Stimulated activated naive CD8-positive, alpha-beta T cell treated with anti-CD3 and anti-CD28 coated beads, Interleukin-15, Interleukin-2, amounts not matched to agents 100 ng/mL and 50 ng/mL, for 24 hours (primary cell): ENCODE measurements around the gene SVIL.
"Not testable (repeated sequence)": the region's sequence is repeated elsewhere in the genome, so short reads cannot be mapped to it uniquely, and the experiment has no call there.

Experiments
- H3K27ac Mint-ChIP-seq: one replicate; pipeline ENCODE4 v1.8.0; 2021; ENCODE audit warnings: mild to moderate bottlenecking, mixed read lengths
- H3K27me3 Mint-ChIP-seq: one replicate; pipeline ENCODE4 v1.8.0; 2021; ENCODE audit warnings: mixed read lengths
- H3K36me3 Mint-ChIP-seq: one replicate; pipeline ENCODE4 v1.8.0; 2021; ENCODE audit warnings: low read depth, mixed read lengths
- H3K4me1 Mint-ChIP-seq: one replicate; pipeline ENCODE4 v1.8.0; 2021; ENCODE audit warnings: low read depth, mixed read lengths
- H3K4me3 Mint-ChIP-seq: one replicate; pipeline ENCODE4 v1.8.0; 2021; ENCODE audit warnings: mild to moderate bottlenecking, mixed read lengths
- H3K9me3 Mint-ChIP-seq: one replicate; pipeline ENCODE4 v1.8.0; 2021; ENCODE audit warnings: mixed read lengths

SVIL gene

GRCh38 chr10:29608062-29608461 is 26.7 kb downstream of the SVIL start:
- H3K4me3 Mint-ChIP-seq, result no peak overlapping the region
- H3K27me3 Mint-ChIP-seq, result no peaks in the 10 kb centered on the region
- peaks cover 3% of the 10 kb centered on the region for H3K36me3 Mint-ChIP-seq
- H3K4me1 Mint-ChIP-seq, result no peaks in the 10 kb centered on the region
- H3K27ac Mint-ChIP-seq, result no peak overlapping the region
- H3K9me3 Mint-ChIP-seq, result no peaks in the 10 kb centered on the region

GRCh38 chr10:29607576-29607975 is 27.2 kb downstream of the SVIL start:
- Mint-ChIP-seq H3K4me3 (no peak overlapping the region), H3K27ac (no peak overlapping the region), H3K4me1 (no peaks in the 10 kb centered on the region), H3K27me3 (no peaks in the 10 kb centered on the region), H3K36me3 (peaks cover 3% of the 10 kb centered on the region), H3K9me3 (no peaks in the 10 kb centered on the region)

- not testable (repeated sequence) for H3K27ac Mint-ChIP-seq
Observed at GRCh38 chr10:29606693-29607092, 28.1 kb downstream of the SVIL start.

GRCh38 chr10:29604291-29604825 is 30.4 kb downstream of the SVIL start:
- H3K9me3 Mint-ChIP-seq, result no peaks in the 10 kb centered on the region
- H3K27ac Mint-ChIP-seq, result no peak overlapping the region
- H3K27me3 Mint-ChIP-seq, result no peaks in the 10 kb centered on the region
- no peak overlapping the region for H3K4me3 Mint-ChIP-seq
- no peaks in the 10 kb centered on the region for H3K36me3 Mint-ChIP-seq
- peaks cover 8% of the 10 kb centered on the region for H3K4me1 Mint-ChIP-seq

More at GRCh38 chr10:29606693-29607092, 28.1 kb downstream of the SVIL start:
- not testable (repeated sequence) for H3K27me3 Mint-ChIP-seq, H3K4me3 Mint-ChIP-seq, H3K4me1 Mint-ChIP-seq, H3K9me3 Mint-ChIP-seq, H3K36me3 Mint-ChIP-seq

GRCh38 chr10:29603223-29603896 is 31.4 kb downstream of the SVIL start:
- Mint-ChIP-seq H3K9me3 (no peaks in the 10 kb centered on the region), H3K4me1 (peaks cover 8% of the 10 kb centered on the region), H3K4me3 (no peak overlapping the region), H3K27me3 (no peaks in the 10 kb centered on the region), H3K36me3 (no peaks in the 10 kb centered on the region), H3K27ac (no peak overlapping the region)

DNA sequence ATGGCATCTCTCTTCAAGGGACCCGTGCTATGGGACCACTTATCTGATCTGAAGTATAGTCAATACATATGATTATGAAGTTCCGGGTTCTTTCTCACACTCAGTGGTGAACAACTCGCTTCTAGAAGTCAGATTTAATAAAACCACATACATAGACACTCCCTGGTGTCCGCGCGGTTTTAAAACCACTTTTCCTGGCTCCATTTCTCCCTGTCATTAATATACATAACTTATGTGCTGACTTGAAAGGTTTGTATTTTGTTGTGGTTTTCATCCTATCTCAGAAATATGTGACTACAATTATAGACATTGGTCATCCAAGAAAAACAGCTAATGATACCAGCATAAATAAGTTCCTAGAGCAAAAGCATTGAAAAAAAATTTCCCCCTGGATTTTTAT is 34.0 kb downstream of the SVIL start:
- no peaks in the 10 kb centered on the region for H3K36me3 Mint-ChIP-seq
- no peaks in the 10 kb centered on the region for H3K9me3 Mint-ChIP-seq
- no peaks in the 10 kb centered on the region for H3K27me3 Mint-ChIP-seq
- no peak overlapping the region for H3K4me3 Mint-ChIP-seq
- H3K4me1 Mint-ChIP-seq, result peaks cover 8% of the 10 kb centered on the region
- no peak overlapping the region for H3K27ac Mint-ChIP-seq

DNA sequence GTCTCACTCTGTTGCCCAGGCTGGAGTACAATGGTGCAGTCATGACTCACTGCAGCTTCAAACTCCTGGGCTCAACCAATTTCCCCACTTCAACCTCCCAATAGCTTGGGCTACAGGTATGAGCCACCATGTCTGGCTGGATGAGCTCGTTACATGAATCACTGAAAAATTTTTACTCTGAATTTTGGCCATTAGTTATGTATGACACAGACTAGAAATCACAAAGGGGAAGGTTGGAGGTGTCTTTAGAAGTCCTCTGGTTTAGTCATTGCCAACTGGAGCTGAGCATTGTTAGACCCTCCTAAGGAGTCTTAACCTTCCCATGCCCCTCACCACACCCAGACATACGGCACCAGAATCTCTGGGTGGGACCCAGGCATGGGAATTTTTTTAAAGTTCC is 34.7 kb downstream of the SVIL start:
- H3K4me1 Mint-ChIP-seq, result peaks cover 8% of the 10 kb centered on the region
- no peak overlapping the region for H3K27ac Mint-ChIP-seq
- no peak overlapping the region for H3K4me3 Mint-ChIP-seq
- H3K9me3 Mint-ChIP-seq, result no peaks in the 10 kb centered on the region
- H3K27me3 Mint-ChIP-seq, result no peaks in the 10 kb centered on the region
- no peaks in the 10 kb centered on the region for H3K36me3 Mint-ChIP-seq

- H3K36me3 Mint-ChIP-seq, result no peaks in the 10 kb centered on the region
- H3K27ac Mint-ChIP-seq, result no peak overlapping the region
- H3K9me3 Mint-ChIP-seq, result no peaks in the 10 kb centered on the region
- no peak overlapping the region for H3K4me3 Mint-ChIP-seq
- H3K4me1 Mint-ChIP-seq, result peaks cover 8% of the 10 kb centered on the region
- no peaks in the 10 kb centered on the region for H3K27me3 Mint-ChIP-seq
Observed at GRCh38 chr10:29598851-29599311, 35.9 kb downstream of the SVIL start.

GRCh38 chr10:29596826-29597225 is 37.9 kb downstream of the SVIL start:
- H3K4me3 Mint-ChIP-seq, result no peak overlapping the region
- H3K9me3 Mint-ChIP-seq, result no peaks in the 10 kb centered on the region
- H3K4me1 Mint-ChIP-seq, result peaks cover 8% of the 10 kb centered on the region
- H3K27ac Mint-ChIP-seq, result no peak overlapping the region
- no peaks in the 10 kb centered on the region for H3K27me3 Mint-ChIP-seq
- no peaks in the 10 kb centered on the region for H3K36me3 Mint-ChIP-seq

DNA sequence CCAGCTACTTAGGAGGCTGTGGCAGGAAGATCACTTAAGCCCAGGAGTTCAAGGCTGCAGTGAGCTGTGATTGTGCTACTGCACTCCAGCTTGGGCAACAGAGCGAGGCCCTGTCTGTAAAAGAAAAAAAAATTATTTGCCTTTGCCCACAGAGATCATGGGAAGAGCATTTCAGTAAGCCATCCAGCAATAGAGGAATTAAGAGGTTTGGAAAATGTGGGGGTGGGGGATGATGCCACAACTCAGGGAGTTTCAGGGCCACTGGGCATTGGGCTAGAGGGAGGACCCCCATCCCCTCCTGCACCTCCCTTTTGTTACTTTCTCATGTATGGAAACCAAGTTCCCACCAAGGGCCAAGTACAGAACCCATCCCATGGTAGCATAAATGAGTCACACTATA is 38.4 kb downstream of the SVIL start:
- no peak overlapping the region for H3K4me3 Mint-ChIP-seq
- H3K36me3 Mint-ChIP-seq, result no peaks in the 10 kb centered on the region
- H3K9me3 Mint-ChIP-seq, result no peaks in the 10 kb centered on the region
- H3K27ac Mint-ChIP-seq, result no peak overlapping the region
- H3K4me1 Mint-ChIP-seq, result peaks cover 8% of the 10 kb centered on the region
- H3K27me3 Mint-ChIP-seq, result no peaks in the 10 kb centered on the region

GRCh38 chr10:29595636-29596225 is 39.0 kb downstream of the SVIL start:
- H3K27me3 Mint-ChIP-seq, result no peaks in the 10 kb centered on the region
- H3K9me3 Mint-ChIP-seq, result no peaks in the 10 kb centered on the region
- peaks cover 8% of the 10 kb centered on the region for H3K4me1 Mint-ChIP-seq
- H3K4me3 Mint-ChIP-seq, result no peak overlapping the region
- H3K36me3 Mint-ChIP-seq, result no peaks in the 10 kb centered on the region
- H3K27ac Mint-ChIP-seq, result no peak overlapping the region

DNA sequence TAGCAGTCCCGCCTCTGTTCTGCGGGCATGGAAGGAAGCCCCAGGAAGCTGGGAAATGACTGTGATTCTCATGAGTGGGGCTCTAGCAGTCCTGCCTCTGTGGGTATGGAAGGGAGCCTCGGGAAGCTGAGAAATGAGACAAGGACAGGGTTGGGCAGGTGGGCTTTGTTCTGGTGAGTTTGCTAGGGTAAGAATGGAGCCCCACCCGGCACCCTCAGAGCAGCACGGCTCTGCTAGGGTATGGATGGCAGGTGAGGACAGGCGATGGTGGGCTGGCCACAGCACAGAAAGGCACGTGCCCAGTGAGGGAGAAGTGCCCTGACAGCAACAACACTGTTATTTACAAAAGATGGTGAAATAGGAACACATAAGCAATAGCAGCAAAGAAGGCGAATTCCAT is 39.6 kb downstream of the SVIL start:
- no peak overlapping the region for H3K4me3 Mint-ChIP-seq
- H3K36me3 Mint-ChIP-seq, result no peaks in the 10 kb centered on the region
- peaks cover 8% of the 10 kb centered on the region for H3K4me1 Mint-ChIP-seq
- no peaks in the 10 kb centered on the region for H3K27me3 Mint-ChIP-seq
- H3K9me3 Mint-ChIP-seq, result no peaks in the 10 kb centered on the region
- H3K27ac Mint-ChIP-seq, result no peak overlapping the region

DNA sequence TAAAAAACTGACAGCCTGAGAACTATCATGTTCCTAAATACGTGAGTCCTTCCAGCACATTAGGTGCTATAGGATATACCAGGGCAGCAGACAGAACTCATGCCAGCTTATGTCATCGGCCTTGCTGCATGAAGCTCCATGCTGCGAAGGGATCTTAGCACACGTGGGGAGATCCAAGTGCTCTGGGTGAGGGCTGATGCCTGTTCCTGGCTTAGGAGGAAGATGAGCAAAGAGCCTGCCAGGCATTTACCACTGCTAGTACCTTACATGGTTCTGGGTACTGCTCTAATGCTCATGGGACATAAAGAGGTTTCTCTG is 43.2 kb downstream of the SVIL start:
- Mint-ChIP-seq H3K9me3 (no peaks in the 10 kb centered on the region), H3K27me3 (no peaks in the 10 kb centered on the region), H3K36me3 (no peaks in the 10 kb centered on the region), H3K4me1 (peaks cover 10% of the 10 kb centered on the region), H3K27ac (no peak overlapping the region), H3K4me3 (no peak overlapping the region)

DNA sequence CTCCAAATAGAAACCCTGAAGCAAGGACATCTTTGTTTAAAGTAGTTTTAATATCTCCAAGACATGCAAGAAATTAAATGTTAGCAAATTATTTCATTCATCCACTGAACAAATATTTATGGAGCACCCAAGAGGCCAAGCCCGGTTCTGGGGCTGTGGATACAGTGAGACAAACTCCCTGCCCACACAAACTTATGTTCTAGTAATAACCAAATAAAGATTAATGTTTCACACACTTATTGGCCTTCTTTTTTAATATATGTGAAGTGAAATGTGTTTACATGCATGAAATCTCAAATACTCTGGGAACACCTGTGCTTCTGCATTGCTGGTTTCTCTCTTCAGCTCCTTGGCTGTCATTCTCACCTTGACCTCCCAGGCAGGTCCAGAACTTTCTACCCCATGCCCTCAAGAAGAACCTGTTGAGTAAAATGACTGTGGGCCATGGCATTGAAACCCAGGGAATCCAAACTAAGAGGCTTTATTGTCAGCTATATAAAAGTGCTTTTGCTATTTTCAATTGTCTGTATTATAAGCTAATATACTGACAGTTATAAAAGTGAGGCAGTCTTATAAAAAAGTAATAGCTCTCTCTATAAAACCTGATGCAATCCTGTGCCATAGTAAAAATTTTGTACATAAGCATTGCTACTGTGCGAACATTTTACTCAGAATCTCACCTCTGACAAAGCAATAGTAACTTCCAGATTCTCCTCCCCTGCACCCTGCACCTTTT is 43.7 kb downstream of the SVIL start:
- no peaks in the 10 kb centered on the region for H3K27me3 Mint-ChIP-seq
- no peaks in the 10 kb centered on the region for H3K36me3 Mint-ChIP-seq
- H3K27ac Mint-ChIP-seq, result peak overlapping the region; percentile 87
- peaks cover 10% of the 10 kb centered on the region for H3K4me1 Mint-ChIP-seq
- H3K4me3 Mint-ChIP-seq, result peak overlapping the region; percentile 61
- no peaks in the 10 kb centered on the region for H3K9me3 Mint-ChIP-seq

DNA sequence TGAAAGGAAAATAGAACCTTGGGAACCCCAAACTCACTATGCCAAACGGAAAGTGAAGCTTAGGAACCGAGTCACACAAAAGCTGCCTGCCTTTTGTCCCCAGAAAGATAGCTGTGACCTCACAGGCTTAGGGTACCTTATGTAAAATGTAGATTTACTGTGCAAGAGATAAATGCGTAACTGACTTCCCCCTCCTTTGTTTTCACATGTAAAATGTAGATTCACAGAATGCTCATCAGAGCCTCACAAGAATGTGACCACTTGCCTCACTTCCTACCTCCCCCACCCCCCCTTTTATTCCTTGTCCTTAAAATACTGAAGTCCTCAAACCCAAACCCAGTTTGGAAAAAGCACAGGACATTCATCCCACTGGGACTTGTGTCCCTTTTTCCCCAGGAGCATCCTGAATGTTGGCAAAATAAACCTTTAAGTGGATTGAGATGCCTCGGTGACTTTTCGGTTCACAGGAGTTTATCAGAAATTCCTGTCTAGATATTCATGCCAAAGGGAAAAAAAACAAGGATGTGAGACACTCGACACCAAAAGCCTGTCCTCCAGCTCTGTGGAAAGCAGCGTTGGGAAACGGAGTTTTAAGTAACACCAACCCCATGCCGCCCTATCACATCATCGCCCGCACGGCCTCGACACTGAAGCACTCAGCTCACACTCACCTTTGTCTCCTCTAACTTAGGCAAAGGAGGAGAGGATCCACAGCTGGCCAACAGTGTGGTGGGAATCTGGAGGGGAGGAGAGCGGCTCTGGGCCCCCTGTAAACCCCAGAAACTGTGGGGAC is 45.9 kb downstream of the SVIL start:
- Mint-ChIP-seq H3K27me3 (no peaks in the 10 kb centered on the region), H3K4me1 (peaks cover 13% of the 10 kb centered on the region), H3K4me3 (no peak overlapping the region), H3K36me3 (peaks cover 7% of the 10 kb centered on the region), H3K27ac (no peak overlapping the region), H3K9me3 (no peaks in the 10 kb centered on the region)
